ENCODE data around the gene ZSCAN31. TPM values are rescaled to one million over a fixed set of nuclear protein-coding genes. Genes with fewer than 3 reads are reported as not detected.

Gene ZSCAN31
- total and polyA plus RNA-seq, 9 of the 15 experiments (the other 6 are each of a cell fraction or from before 2014, with no cell fraction given), result 3.9 to 12.1 (median 7.0) TPM

DNA sequence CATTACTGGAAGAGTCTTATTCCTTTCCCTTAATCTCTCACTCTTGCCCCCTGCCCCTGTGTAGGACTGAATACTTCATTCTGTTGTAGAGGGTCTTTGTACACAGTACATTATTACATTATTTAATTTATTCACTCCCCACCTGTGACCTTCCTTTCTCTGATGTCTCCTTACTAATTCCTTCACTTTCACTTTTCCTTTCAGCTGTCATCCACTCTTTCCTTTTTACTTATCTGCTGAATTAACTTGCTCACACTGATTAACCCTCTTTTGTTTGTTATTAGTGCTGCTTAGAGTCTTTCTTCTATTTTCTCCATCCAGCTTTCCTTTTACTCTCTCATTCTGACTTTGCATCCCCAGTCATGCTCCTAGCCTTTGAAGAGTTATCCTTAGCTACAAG, 61.1 kb downstream of the ZSCAN31 start:
- DNase-seq (ENCODE audit: extremely low read depth in 1 of 4, low spot score in 3 of 4) (no peak), FAIRE-seq (no peak), ATAC-seq (no peak)
- intact Hi-C loops (cut with micrococcal nuclease) (no loop called here), in situ Hi-C loops (cut with MboI) (no loop called here)
- no peaks in the 10 kb centered on the region for H3K9me1 ChIP-seq (ENCODE audit: control insufficient read depth, insufficient read depth, low read length)
- H4K20me1 ChIP-seq (replicated peaks; ENCODE audit: control insufficient read depth, insufficient read depth, low read length), result no peaks in the 10 kb centered on the region
- ChIA-PET CTCF (ENCODE audit: low intra/inter-chr PET ratio) (no interaction called here), POLR2A (interaction anchor here (0.6 to 2.0 kb wide), 7 partner anchors 8 to 133 kb away, joined by 3 to 6 read pairs (median 3); partner anchors contain the start of genes ZKSCAN8 and ZSCAN26)
- H3K4me2 ChIP-seq (ENCODE audit: insufficient read depth, low read length), result no peak overlapping the region
- no peak overlapping the region for H3K9ac ChIP-seq (ENCODE audit: insufficient read depth in 1 of 2, low read depth in 2 of 2, low read length in 2 of 2)
- BruUV-seq (replicated peaks), result no TSS peak
- peaks cover 3% of the 10 kb centered on the region; the same call in 2 of the 3 replicates for H3K79me2 ChIP-seq (ENCODE audit: control insufficient read depth, insufficient read depth, low read length)
- no peak overlapping the region for H2AFZ ChIP-seq (ENCODE audit: low read depth, low read length)
- H3K4me1 ChIP-seq (replicated peaks in 1 of 2; ENCODE audit: control insufficient read depth in 2 of 2, insufficient read depth in 2 of 2, low read length in 2 of 2), result no peaks in the 10 kb centered on the region; a peak in 2 of 5 replicates
- H3K27ac ChIP-seq (ENCODE audit: extremely low read depth, low read depth, low read length), result no peak overlapping the region
- H3K9me3 ChIP-seq (replicated peaks; ENCODE audit: control insufficient read depth, insufficient read depth, low read depth, low read length), result no peaks in the 10 kb centered on the region
- no peak overlapping the region for H3K4me3 ChIP-seq
- peaks cover 54% of the 10 kb centered on the region for H3K36me3 ChIP-seq (ENCODE audit: control insufficient read depth, insufficient read depth, low read length)
- no peaks in the 10 kb centered on the region for H3K27me3 ChIP-seq (ENCODE audit: control insufficient read depth in 2 of 2, insufficient read depth in 2 of 2, low read length in 2 of 2)
- TF ChIP-seq NKRF (IDR thresholded peaks at IDR 0.05; ENCODE audit: borderline replicate concordance) (no peak), PHB2 (IDR thresholded peaks at IDR 0.05; ENCODE audit: low read depth) (no peak), SAP30 (IDR thresholded peaks at IDR 0.05; ENCODE audit: borderline replicate concordance, insufficient read depth, low read depth, low read length, poor library complexity, severe bottlenecking) (no peak), ZNF609 (CRISPR knock-in tag; IDR thresholded peaks at IDR 0.05; ENCODE audit: borderline replicate concordance) (no peak), ZKSCAN3 (CRISPR knock-in tag; IDR thresholded peaks at IDR 0.05) (no peak), MXI1 (IDR thresholded peaks at IDR 0.05; ENCODE audit: low read depth, low read length) (no peak), SNIP1 (IDR thresholded peaks at IDR 0.05; ENCODE audit: low read depth) (no peak), MAZ (CRISPR knock-in tag; conservative IDR thresholded peaks at IDR 0.05 in 1 of 2, IDR thresholded peaks at IDR 0.05 in 1 of 2) (no peak), TBL1XR1 (IDR thresholded peaks at IDR 0.05; ENCODE audit: low read length in 2 of 2) (no peak), ZNF766 (CRISPR knock-in tag; conservative IDR thresholded peaks at IDR 0.05) (no peak), POLR2AphosphoS5 (IDR thresholded peaks at IDR 0.05; ENCODE audit: control insufficient read depth, insufficient read depth, low read depth, low read length) (no peak), FOS (IDR thresholded peaks at IDR 0.05; ENCODE audit: extremely low read depth, insufficient read length) (no peak), HNRNPL (IDR thresholded peaks at IDR 0.05; ENCODE audit: low read depth, low read length) (no peak), HEY1 (CRISPR knock-in tag; IDR thresholded peaks at IDR 0.05; ENCODE audit: borderline replicate concordance) (no peak)

All from K562 (cell line).